Prostate gland (tissue), 2 donors: Measurements from ENCODE around the gene ACSM2A.
"Not testable (repeated sequence)": the region's sequence is repeated elsewhere in the genome, so short reads cannot be mapped to it uniquely, and the experiment has no call there.

ENCODE experiments used
- POLR2A ChIP-seq: fragments of 450-650 bp; IDR thresholded peaks from one replicate; pipeline ENCODE4 v1.6.1; 2016; ENCODE audit warnings: antibody characterized with exemption, mild to moderate bottlenecking
- POLR2AphosphoS5 ChIP-seq: sonication (generic); formaldehyde crosslinking; IDR thresholded peaks from one replicate; pipeline ENCODE4 v1.6.1; 2017; ENCODE audit warnings: antibody characterized with exemption
- TF ChIP-seq, protein P1 (sequence below), 4 experiments: fragments of 200-600 bp in 2 of 4; fragments of 450-650 bp in 2 of 4; sonication (generic) in 2 of 4; IDR thresholded peaks; 1 replicate in 3 of 4; 2 replicates in 1 of 4; pipeline ENCODE4 v1.5.1; 2016 to 2019; ENCODE audit warnings: antibody characterized with exemption in 4 of 4, mild to moderate bottlenecking in 2 of 4, moderate library complexity in 2 of 4

DNA sequence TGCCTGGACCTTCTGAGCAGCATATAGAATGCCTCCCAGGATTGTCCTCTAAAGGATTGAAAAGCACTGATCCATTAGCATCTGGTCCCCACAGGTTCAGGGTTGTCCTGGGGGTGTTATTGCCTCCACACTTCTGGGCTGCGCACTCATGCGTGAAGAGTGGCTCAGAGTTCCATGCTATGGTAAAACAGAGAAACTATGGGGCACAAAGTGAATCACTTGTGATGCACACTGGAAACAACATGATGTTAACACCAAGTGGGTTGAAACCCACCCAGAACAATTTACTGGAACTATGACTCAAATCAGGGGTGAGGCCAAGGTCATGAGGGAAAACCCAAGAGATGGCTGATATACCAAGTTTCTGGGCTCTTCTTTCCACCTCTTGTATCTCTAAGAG is 18.6 kb downstream of the ACSM2A start:
- not testable (repeated sequence) for TF ChIP-seq POLR2A, POLR2AphosphoS5
- TF ChIP-seq, protein P1, sequence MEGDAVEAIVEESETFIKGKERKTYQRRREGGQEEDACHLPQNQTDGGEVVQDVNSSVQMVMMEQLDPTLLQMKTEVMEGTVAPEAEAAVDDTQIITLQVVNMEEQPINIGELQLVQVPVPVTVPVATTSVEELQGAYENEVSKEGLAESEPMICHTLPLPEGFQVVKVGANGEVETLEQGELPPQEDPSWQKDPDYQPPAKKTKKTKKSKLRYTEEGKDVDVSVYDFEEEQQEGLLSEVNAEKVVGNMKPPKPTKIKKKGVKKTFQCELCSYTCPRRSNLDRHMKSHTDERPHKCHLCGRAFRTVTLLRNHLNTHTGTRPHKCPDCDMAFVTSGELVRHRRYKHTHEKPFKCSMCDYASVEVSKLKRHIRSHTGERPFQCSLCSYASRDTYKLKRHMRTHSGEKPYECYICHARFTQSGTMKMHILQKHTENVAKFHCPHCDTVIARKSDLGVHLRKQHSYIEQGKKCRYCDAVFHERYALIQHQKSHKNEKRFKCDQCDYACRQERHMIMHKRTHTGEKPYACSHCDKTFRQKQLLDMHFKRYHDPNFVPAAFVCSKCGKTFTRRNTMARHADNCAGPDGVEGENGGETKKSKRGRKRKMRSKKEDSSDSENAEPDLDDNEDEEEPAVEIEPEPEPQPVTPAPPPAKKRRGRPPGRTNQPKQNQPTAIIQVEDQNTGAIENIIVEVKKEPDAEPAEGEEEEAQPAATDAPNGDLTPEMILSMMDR (IDR thresholded peaks at IDR 0.05), result not testable (repeated sequence)
